22Rv1 (cell line): ENCODE results near the gene SCMH1.

Experiments used
- CTCF ChIP-seq: fragments of 450-650 bp; IDR thresholded peaks from 2 replicates; pipeline ENCODE4 v1.5.1; 2017; ENCODE audit warnings: mild to moderate bottlenecking
- ZFX ChIP-seq: fragments of 450-650 bp; IDR thresholded peaks from 2 replicates; pipeline ENCODE4 v1.6.1; 2017; ENCODE audit warnings: antibody characterized with exemption, borderline replicate concordance

DNA sequence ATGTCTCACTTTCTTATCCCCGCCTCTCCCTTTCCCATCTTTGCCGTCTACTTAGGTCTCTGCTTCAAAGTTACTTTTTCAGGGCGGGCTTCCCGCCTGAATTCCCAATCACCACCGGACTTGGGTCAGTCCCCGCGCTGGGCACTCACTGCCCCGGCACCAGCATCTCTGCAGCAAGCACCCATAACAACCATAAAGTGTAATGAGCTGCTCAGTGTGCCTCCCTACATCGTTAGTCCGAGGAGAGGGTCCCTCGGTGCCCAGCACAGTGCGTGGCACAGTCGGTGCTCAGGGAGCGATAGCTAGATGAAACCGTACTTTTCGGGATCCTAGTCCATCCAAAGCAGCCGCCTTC is 263.2 kb downstream of the SCMH1 start:
- no peak for TF ChIP-seq CTCF
- no peak for TF ChIP-seq ZFX
